ENCODE results near the gene OTUD4.
A peak's percentile ranks its signal among the peaks of the same experiment; 100 is the strongest.
"Not testable (repeated sequence)": the region's sequence is repeated elsewhere in the genome, so short reads cannot be mapped to it uniquely, and the experiment has no call there.

Gene OTUD4, protein sequence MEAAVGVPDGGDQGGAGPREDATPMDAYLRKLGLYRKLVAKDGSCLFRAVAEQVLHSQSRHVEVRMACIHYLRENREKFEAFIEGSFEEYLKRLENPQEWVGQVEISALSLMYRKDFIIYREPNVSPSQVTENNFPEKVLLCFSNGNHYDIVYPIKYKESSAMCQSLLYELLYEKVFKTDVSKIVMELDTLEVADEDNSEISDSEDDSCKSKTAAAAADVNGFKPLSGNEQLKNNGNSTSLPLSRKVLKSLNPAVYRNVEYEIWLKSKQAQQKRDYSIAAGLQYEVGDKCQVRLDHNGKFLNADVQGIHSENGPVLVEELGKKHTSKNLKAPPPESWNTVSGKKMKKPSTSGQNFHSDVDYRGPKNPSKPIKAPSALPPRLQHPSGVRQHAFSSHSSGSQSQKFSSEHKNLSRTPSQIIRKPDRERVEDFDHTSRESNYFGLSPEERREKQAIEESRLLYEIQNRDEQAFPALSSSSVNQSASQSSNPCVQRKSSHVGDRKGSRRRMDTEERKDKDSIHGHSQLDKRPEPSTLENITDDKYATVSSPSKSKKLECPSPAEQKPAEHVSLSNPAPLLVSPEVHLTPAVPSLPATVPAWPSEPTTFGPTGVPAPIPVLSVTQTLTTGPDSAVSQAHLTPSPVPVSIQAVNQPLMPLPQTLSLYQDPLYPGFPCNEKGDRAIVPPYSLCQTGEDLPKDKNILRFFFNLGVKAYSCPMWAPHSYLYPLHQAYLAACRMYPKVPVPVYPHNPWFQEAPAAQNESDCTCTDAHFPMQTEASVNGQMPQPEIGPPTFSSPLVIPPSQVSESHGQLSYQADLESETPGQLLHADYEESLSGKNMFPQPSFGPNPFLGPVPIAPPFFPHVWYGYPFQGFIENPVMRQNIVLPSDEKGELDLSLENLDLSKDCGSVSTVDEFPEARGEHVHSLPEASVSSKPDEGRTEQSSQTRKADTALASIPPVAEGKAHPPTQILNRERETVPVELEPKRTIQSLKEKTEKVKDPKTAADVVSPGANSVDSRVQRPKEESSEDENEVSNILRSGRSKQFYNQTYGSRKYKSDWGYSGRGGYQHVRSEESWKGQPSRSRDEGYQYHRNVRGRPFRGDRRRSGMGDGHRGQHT

DNA sequence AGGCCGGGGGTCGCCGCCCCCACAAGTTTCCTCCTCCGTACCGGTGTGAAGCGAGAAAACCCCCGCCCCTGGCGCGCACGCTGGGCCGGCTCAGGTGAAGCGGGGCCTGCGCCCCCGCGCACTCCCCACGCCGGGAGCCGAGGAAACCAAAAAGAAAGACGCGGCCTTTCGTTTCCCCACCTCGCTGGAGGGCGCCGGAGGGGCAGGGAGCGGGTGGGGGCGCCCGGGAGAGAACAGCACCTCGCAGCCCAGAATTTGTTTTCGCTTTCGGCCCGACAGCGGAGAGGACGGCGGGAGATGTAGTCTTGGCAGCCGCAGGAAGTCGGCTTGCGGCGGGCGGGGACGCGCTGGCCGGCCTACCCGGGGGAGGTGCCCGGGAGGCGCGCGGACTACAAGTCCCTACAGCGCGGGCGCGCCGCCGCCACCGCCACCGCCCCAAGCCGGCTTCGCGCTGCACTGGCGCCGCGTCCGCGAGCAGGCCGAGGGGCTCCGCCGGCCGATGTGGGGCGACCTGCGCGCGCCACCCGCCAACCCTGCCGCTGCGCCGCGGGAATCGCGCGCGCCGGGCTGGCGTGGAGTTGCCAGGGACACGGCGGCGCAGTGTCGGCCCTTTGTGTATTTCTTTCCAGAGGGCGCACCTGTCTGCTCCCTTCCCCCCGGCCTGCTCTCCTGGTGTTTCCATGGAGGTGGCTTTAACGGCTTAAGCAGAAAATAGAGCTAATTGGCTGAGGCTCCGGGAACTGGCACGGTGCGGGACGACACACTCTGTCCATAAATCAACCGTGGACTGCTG is at the start of gene OTUD4:
TSS of gene OTUD4 (minus strand) at position 292 of the 793 bp plus-strand sequence. CDS start 616 bp downstream, outside the sequence.
- DNase-seq (ENCODE audit: low spot score), result peak; percentile 89

GRCh38 chr4:145223228-145223627 is 42.8 kb upstream of the OTUD4 start:
- DNase-seq (ENCODE audit: low spot score), result not testable (repeated sequence)

- DNase-seq (ENCODE audit: low spot score), result not testable (repeated sequence)
Observed at GRCh38 chr4:145221529-145221928, 41.1 kb upstream of the OTUD4 start.

DNA sequence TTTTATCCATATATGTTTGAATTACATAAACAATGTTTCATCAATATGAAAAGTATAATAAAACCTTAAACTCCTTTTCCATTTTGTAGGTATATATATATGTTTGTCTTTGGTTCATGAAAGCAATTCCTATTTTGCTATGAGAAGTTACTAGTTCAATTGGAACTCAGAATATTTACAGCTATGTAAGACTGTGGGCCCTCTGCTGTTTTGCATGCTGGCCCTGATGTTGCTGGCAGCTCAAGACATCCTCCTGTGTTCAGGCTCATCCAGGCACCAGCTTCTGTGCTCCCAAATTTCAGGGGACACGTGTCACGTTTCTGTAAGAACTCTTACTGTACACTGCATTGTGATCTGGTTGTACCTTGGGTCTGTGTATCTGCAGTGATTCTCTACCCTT is 38.7 kb upstream of the OTUD4 start:
- no peak for DNase-seq (ENCODE audit: low spot score)

DNA sequence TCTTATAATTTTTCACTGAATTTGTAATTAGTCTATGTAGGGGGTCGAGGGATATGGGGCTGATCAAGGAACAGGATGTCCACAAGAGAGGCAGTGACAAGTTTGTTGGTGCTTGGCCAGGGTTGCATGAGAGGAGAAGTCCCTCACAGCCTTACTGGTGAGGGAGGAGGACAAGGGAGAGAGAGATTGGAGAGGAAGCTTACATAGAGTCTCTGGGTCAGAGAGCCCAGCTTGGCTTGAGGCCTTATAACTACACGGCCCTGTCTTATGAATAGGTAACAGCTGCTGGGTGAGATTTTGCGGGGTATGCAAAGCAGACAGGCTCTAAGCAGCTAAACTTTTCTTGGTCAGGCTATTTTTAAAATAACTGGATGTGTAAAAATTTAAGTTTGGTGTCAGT is 37.9 kb upstream of the OTUD4 start:
- no peak for DNase-seq (ENCODE audit: low spot score)

GRCh38 chr4:145217349-145217748 is 37.0 kb upstream of the OTUD4 start:
- no peak for DNase-seq (ENCODE audit: low spot score)

GRCh38 chr4:145216535-145216934 is 36.1 kb upstream of the OTUD4 start:
- DNase-seq (ENCODE audit: low spot score), result peak; percentile 14

DNA sequence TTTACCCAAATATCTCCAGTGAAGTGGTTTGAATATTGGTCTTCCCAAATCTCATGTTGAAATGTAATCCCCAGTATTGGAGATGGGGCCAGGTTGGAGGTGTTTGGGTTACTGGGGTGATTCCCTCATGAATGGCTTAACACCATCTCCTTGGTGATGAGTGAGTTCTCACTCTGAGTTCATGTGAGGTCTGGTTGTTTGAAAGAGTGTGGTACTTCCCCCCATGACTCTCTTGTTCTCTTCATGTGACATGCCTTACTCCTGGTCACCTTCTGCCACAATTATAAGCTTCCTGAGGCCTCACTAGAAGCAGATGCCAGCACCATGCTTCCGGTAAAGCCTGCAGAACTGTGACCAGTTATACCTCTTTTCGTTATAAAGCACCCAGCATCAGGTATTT is 32.9 kb upstream of the OTUD4 start:
- no peak for DNase-seq (ENCODE audit: low spot score)

GRCh38 chr4:145207934-145208333 is 27.5 kb upstream of the OTUD4 start:
- no peak for DNase-seq (ENCODE audit: low spot score)

GRCh38 chr4:145203410-145203809 is 23.0 kb upstream of the OTUD4 start:
- DNase-seq (ENCODE audit: low spot score), result no peak

- no peak for DNase-seq (ENCODE audit: low spot score)
Observed at GRCh38 chr4:145200366-145200765, 20.0 kb upstream of the OTUD4 start.

DNA sequence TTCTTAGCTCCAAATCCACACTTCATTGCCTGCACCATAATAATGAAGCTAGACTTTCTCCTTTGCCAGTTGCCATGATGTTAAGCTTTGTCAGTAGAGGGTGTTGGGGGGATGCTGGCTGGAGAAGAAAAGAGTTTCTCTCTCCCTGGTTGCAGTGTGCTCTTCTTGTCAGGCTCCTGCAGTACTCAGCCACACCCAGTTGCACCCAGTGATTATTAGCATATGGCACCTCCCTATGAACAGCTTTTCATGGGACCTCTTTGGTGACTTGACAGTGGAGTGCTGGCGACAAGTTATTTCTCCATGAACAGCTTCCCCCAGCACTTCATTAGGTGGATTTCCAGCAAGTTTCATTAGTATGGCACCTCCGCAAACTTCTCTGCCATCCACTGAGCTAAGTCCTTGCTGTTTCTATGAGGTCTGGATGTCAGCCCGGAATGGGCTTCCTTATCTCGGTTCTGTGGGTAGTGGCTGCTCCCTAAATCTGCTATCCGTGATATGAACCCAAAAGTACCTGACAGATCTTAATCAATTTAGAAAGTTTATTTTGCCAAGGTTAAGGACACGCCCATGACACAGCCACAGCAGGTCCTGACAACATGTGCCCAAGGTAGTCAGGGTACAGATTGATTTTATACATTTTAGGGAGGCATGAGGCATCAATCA is 18.8 kb upstream of the OTUD4 start:
- no peak for DNase-seq (ENCODE audit: low spot score)

DNA sequence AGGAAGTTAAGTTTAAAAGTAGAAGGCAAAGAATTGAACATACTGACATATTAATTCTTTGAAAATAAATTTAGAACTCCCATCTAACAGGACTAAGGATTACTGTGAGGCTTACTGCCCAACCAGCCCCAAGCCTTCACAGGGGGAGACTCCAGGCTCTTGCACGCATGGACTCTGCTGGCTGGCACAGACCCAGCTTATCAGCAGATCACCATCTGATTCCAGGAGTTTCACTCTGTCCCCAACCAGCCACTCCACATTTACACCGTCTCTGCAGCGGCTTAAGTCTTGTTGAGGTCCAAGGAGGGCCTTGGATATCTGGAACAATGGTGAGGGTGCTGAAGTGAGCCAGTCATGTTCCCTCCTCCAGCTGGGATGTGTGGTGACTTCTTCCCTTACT is 16.4 kb upstream of the OTUD4 start:
- DNase-seq (ENCODE audit: low spot score), result no peak

GRCh38 chr4:145195167-145195952 is 15.0 kb upstream of the OTUD4 start:
- DNase-seq (ENCODE audit: low spot score), result no peak

- DNase-seq (ENCODE audit: low spot score), result no peak
Observed at GRCh38 chr4:145189981-145190380, 9.6 kb upstream of the OTUD4 start.

DNA sequence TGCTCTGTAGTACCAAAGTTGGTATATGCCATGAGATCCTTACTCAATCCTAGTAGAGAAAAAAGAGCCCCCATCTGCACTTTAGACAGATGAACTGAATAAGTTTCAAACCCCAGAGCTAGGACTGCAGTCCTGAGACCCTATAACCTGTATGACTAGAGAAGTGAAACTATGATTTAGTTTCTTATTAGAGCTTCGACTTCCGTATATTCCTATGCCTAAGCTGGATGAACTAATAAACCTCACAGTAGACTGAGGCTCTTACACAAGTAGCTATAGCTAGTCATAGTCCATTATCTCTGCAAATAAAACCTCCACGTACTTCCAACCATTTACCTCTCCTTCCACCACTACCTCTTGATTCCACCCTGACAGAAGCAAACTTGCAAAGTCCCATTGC is 6.3 kb upstream of the OTUD4 start:
- no peak for DNase-seq (ENCODE audit: low spot score)

GRCh38 chr4:145183581-145183980 is 3.2 kb upstream of the OTUD4 start:
- no peak for DNase-seq (ENCODE audit: low spot score)

GRCh38 chr4:145183023-145183422 is 2.6 kb upstream of the OTUD4 start:
- no peak for DNase-seq (ENCODE audit: low spot score)

- DNase-seq (ENCODE audit: low spot score), result no peak
Observed at GRCh38 chr4:145182222-145182621, 1.8 kb upstream of the OTUD4 start.

GRCh38 chr4:145181091-145181501 is 707 bp upstream of the OTUD4 start:
- DNase-seq (ENCODE audit: low spot score), result no peak
